Vagina (tissue), 2 donors: ENCODE results near the gene PAXX.

Experiments used
- POLR2A ChIP-seq, 2 donors: fragments of 450-650 bp; IDR thresholded peaks; one replicate each; pipeline ENCODE4 v1.6.1; 2017; ENCODE audit warnings: antibody characterized with exemption in 2 of 2, mild to moderate bottlenecking in 2 of 2, moderate library complexity in 2 of 2
- POLR2AphosphoS5 ChIP-seq, 2 donors: sonication (generic); formaldehyde crosslinking; IDR thresholded peaks; one replicate each; pipeline ENCODE4 v1.9.0; 2017; ENCODE audit warnings: antibody characterized with exemption in 2 of 2, mild to moderate bottlenecking in 2 of 2, low read depth in 1 of 2; ENCODE audit not compliant: insufficient read depth in 1 of 2
- TF ChIP-seq, protein P1 (sequence below), 3 experiments: fragments of 450-650 bp in 2 of 3; fragments of 200-600 bp in 1 of 3; sonication (generic) in 1 of 3; IDR thresholded peaks; one replicate each; pipeline ENCODE4 v1.5.1; 2017 to 2019; ENCODE audit warnings: antibody characterized with exemption in 3 of 3, mild to moderate bottlenecking in 2 of 3, moderate library complexity in 2 of 3

DNA sequence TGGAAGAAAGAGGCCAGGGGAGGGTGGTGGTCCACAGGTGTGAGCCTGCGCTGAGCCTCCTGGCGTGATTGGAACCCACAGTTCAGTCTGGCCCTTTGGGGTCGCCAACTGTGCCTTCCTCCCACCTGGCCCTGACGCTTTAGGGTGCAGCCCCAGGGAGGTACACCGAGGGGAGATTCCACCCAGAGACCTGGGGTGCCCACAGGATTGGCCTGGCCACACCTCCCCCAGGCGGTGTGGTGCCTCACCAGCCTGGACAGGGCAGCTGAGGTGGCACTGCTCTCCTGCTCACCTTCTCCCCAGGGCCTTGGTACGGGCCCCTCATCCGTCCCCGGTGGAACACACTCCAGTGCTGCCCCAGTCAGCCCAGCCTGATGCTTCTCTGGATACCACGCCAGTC lies 5.1 kb downstream of the PAXX start:
- TF ChIP-seq, protein P1, sequence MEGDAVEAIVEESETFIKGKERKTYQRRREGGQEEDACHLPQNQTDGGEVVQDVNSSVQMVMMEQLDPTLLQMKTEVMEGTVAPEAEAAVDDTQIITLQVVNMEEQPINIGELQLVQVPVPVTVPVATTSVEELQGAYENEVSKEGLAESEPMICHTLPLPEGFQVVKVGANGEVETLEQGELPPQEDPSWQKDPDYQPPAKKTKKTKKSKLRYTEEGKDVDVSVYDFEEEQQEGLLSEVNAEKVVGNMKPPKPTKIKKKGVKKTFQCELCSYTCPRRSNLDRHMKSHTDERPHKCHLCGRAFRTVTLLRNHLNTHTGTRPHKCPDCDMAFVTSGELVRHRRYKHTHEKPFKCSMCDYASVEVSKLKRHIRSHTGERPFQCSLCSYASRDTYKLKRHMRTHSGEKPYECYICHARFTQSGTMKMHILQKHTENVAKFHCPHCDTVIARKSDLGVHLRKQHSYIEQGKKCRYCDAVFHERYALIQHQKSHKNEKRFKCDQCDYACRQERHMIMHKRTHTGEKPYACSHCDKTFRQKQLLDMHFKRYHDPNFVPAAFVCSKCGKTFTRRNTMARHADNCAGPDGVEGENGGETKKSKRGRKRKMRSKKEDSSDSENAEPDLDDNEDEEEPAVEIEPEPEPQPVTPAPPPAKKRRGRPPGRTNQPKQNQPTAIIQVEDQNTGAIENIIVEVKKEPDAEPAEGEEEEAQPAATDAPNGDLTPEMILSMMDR (IDR thresholded peaks at IDR 0.05) = no peak
- no peak for TF ChIP-seq POLR2A (IDR thresholded peaks at IDR 0.05)
- no peak for TF ChIP-seq POLR2AphosphoS5 (IDR thresholded peaks at IDR 0.05; ENCODE audit: insufficient read depth in 1 of 2, low read depth in 1 of 2)
